Transverse colon (tissue), 4 donors: ENCODE measurements around the gene AVPR1B. TPM values are rescaled to one million over a fixed set of nuclear protein-coding genes. Genes with fewer than 3 reads are reported as not detected.

ENCODE experiments used
- DNase-seq: peaks from one replicate; pipeline ENCODE4 v3.0.0-alpha.2; 2019
- H3K27ac ChIP-seq, 4 donors: fragments of 200-600 bp; sonication (generic); 2 replicates each; pipeline ENCODE4 v1.5.1; 2016 to 2018; ENCODE audit warnings: inconsistent platforms in 4 of 4
- H3K27me3 ChIP-seq: fragments of 200-600 bp; sonication (generic); 2 replicates; pipeline ENCODE4 v1.5.1; 2017; ENCODE audit warnings: inconsistent platforms
- H3K36me3 ChIP-seq, 4 donors: fragments of 200-600 bp; sonication (generic); 2 replicates each; pipeline ENCODE4 v1.5.1; 2017 to 2019; ENCODE audit warnings: inconsistent platforms in 4 of 4
- H3K4me1 ChIP-seq, 4 donors: fragments of 200-600 bp; sonication (generic); 2 replicates each; pipeline ENCODE4 v1.5.1; 2017 to 2020; ENCODE audit warnings: inconsistent platforms in 4 of 4
- H3K4me3 ChIP-seq, 4 donors: fragments of 200-600 bp; sonication (generic); 1 replicate in 1 of 4; 2 replicates in 3 of 4; pipeline versions ENCODE4 v1.5.1 to v1.6.1; 2017 to 2019; ENCODE audit warnings: inconsistent platforms in 4 of 4
- H3K9me3 ChIP-seq, 2 donors: fragments of 200-600 bp; sonication (generic); 2 replicates each; pipeline ENCODE4 v1.5.1; 2017 to 2019; ENCODE audit warnings: inconsistent platforms in 2 of 2
- EP300 ChIP-seq: sonication (generic); formaldehyde crosslinking; IDR thresholded peaks from one replicate; pipeline ENCODE4 v1.6.1; 2017; ENCODE audit warnings: antibody characterized with exemption, low read depth
- POLR2A ChIP-seq: fragments of 450-650 bp; IDR thresholded peaks from one replicate; pipeline ENCODE4 v1.6.1; 2016; ENCODE audit warnings: antibody characterized with exemption, mild to moderate bottlenecking, moderate library complexity
- POLR2AphosphoS5 ChIP-seq, 3 donors: sonication (generic); formaldehyde crosslinking; IDR thresholded peaks; one replicate each; pipeline ENCODE4 v1.6.1; 2016; ENCODE audit warnings: antibody characterized with exemption in 3 of 3
- WGBS, 2 donors: methylation state at CpG; one replicate each; pipeline ENCODE4 v1.1.5; 2018; ENCODE audit warnings: low coverage in 1 of 2; 5-methylcytosine and 5-hydroxymethylcytosine counted together
- in situ Hi-C, 4 donors: fragments of 200-750 bp; cut with MboI; loops; one replicate each; pipeline versions ENCODE4 v1.15.0 to v1.15.1; 2017; ENCODE audit warnings: low sequenced_read_pairs in 3 of 4, low pct_ligation_motif_present in 1 of 4, low pct_unique_long_range_greater_than_20kb in 1 of 4
- intact Hi-C: fragments of 100-400 bp; cut with DNase I; formaldehyde crosslinking; loops from one replicate; pipeline ENCODE4 v1.15.1; 2023; ENCODE audit warnings: low total_unique reads
- total RNA-seq, 4 donors: library from RNA; depleted of rRNA; stranded (reverse); fragments of >200 nt; gene quantifications; one replicate each; pipeline ENCODE4 v1.1.0, GENCODE V29; 2016
- TF ChIP-seq, protein P1 (sequence below), 5 experiments: fragments of 200-600 bp in 3 of 5; fragments of 450-650 bp in 2 of 5; sonication (generic) in 3 of 5; IDR thresholded peaks; 1 replicate in 2 of 5; 2 replicates in 3 of 5; pipeline ENCODE4 v1.5.1; 2016 to 2017; ENCODE audit warnings: antibody characterized with exemption in 5 of 5, inconsistent platforms in 3 of 5, mild to moderate bottlenecking in 2 of 5, moderate library complexity in 1 of 5

Gene AVPR1B
- total RNA-seq, 4 donors from 2014 or later: 0.96 to 14.1 (median 1.6) TPM; not detected in 1

- no peaks in the 10 kb centered on the region for H3K9me3 ChIP-seq
- H3K4me3 ChIP-seq: no peak overlapping the region
- TF ChIP-seq, protein P1, sequence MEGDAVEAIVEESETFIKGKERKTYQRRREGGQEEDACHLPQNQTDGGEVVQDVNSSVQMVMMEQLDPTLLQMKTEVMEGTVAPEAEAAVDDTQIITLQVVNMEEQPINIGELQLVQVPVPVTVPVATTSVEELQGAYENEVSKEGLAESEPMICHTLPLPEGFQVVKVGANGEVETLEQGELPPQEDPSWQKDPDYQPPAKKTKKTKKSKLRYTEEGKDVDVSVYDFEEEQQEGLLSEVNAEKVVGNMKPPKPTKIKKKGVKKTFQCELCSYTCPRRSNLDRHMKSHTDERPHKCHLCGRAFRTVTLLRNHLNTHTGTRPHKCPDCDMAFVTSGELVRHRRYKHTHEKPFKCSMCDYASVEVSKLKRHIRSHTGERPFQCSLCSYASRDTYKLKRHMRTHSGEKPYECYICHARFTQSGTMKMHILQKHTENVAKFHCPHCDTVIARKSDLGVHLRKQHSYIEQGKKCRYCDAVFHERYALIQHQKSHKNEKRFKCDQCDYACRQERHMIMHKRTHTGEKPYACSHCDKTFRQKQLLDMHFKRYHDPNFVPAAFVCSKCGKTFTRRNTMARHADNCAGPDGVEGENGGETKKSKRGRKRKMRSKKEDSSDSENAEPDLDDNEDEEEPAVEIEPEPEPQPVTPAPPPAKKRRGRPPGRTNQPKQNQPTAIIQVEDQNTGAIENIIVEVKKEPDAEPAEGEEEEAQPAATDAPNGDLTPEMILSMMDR (IDR thresholded peaks at IDR 0.05): no peak
- TF ChIP-seq POLR2AphosphoS5 (IDR thresholded peaks at IDR 0.05): no peak
- no peak for TF ChIP-seq POLR2A
- no peak for TF ChIP-seq EP300
- in situ Hi-C loops (loop anchor here (5.0 to 25.0 kb wide), 4 partner anchors 74 to 321 kb away; partner anchors contain the start of gene RAB29 (in 4 of the 4)), intact Hi-C loops (loop anchor here (10.0 kb wide), 1 partner anchor 194 kb away; no protein-coding TSS in a partner anchor)
- H3K27ac ChIP-seq: no peak overlapping the region
- H3K36me3 ChIP-seq: no peaks in the 10 kb centered on the region
- no peaks in the 10 kb centered on the region for H3K27me3 ChIP-seq
- WGBS, 2 donors: 83% methylated on average over 2 of the region's 2 CpGs; no CpG with 5 or more reads in 1 of the 2 donors
- H3K4me1 ChIP-seq: peaks cover 0 to 6% (median 1%) of the 10 kb centered on the region in 4 donors
- no peak for DNase-seq
Observed at GRCh38 chr1:206108635-206109034, 8.6 kb downstream of the AVPR1B start.

GRCh38 chr1:206107168-206107544 is 10.0 kb downstream of the AVPR1B start:
- in situ Hi-C loops: loop anchor here (5.0 to 25.0 kb wide), 4 partner anchors 72 to 320 kb away; partner anchors contain the start of gene RAB29 (in 4 of the 4)
- H3K36me3 ChIP-seq: no peaks in the 10 kb centered on the region
- H3K4me1 ChIP-seq: no peaks in the 10 kb centered on the region
- no peaks in the 10 kb centered on the region for H3K9me3 ChIP-seq
- TF ChIP-seq EP300: no peak
- TF ChIP-seq, protein P1 (IDR thresholded peaks at IDR 0.05): no peak
- no peak for TF ChIP-seq POLR2AphosphoS5 (IDR thresholded peaks at IDR 0.05)
- TF ChIP-seq POLR2A: no peak
- intact Hi-C loops: loop anchor here (10.0 kb wide), 1 partner anchor 192 kb away; no protein-coding TSS in a partner anchor
- H3K4me3 ChIP-seq: no peak overlapping the region
- H3K27me3 ChIP-seq: no peaks in the 10 kb centered on the region
- DNase-seq: no peak
- no peak overlapping the region for H3K27ac ChIP-seq
- WGBS, 2 donors: 68 to 83% methylated on average over 3 to 7 of the region's 7 CpGs

DNA sequence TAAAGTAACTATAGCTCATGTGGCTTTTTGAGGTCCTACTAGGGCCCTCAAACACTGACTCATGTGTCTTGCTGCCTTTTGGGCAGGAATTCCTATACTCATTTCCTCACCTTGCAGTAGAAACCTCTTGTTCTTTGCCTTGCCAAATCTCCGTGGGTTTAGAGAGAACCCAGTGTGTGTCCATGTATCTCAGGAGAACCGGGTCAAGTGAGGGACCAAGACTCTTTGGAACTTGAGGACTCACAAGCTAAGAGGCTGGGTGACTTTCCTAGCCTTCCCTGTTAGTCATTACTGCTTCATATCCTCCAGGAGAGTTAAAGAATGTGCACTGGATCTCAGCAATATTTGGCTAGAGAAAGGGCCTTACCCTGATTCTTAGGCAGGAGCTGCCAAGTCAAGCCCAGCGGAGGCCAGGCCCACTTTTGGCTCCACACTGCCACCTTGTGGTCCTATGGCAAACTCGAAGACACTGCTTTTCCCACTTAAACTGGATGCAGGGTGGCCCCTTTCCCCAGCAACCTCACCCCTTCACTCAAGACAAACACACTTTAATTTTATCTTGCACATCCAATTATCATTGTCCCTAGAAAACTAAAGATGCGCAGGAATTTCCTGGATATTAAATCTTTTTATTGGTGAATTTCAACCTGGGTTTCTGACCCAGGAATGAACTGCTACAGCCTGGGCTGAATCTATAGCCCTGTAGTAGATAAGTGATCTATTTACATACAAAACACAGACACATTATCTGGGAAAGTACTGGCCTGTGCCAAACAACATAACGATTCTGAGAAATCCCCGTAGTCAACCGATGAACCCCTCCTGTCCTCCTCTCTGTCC is 10.6 kb downstream of the AVPR1B start:
- intact Hi-C loops: loop anchor here (10.0 kb wide), 1 partner anchor 192 kb away; no protein-coding TSS in a partner anchor
- Histone ChIP-seq H3K4me1 (no peaks in the 10 kb centered on the region), H3K36me3 (no peaks in the 10 kb centered on the region), H3K9me3 (no peaks in the 10 kb centered on the region), H3K27me3 (no peaks in the 10 kb centered on the region), H3K27ac (no peak overlapping the region), H3K4me3 (no peak overlapping the region)
- DNase-seq: peak; percentile 80
- TF ChIP-seq, protein P1 (IDR thresholded peaks at IDR 0.05): peak; percentile 79 to 87 (median 86)
- TF ChIP-seq EP300 (no peak), POLR2A (no peak), POLR2AphosphoS5 (IDR thresholded peaks at IDR 0.05) (no peak)
- in situ Hi-C loops: loop anchor here (5.0 to 25.0 kb wide), 4 partner anchors 72 to 319 kb away; partner anchors contain the start of gene RAB29 (in 4 of the 4)
- 54 to 56% methylated on average over 7 to 8 of the region's 8 CpGs for WGBS, 2 donors

DNA sequence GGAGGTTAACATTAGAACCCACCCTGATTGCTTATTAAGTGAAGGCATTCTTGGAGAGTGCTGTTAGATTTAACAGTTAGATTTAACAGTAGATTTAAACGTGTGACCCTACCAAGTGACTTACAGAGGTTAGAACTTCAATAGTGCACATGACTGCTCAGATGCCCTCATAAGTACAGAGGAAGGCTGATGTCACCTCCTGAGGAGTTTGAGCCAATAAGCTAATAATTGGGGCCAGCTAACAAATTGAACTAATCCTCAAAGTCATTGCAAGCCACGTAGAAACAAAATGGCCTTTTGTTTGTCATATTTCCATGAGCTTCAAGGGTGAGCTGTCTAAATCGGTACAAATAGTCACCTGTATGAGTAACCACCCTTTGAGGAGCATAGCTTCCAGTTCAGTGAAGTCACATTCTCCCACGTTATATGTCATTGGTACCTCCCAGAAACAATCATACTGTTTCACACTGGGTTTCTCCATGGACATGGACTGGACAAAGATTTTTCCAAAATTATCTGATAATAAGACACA is 11.7 kb downstream of the AVPR1B start:
- no peak for TF ChIP-seq POLR2A
- TF ChIP-seq, protein P1 (IDR thresholded peaks at IDR 0.05): no peak
- no peak for TF ChIP-seq POLR2AphosphoS5 (IDR thresholded peaks at IDR 0.05)
- no peak for TF ChIP-seq EP300
- no peak overlapping the region for H3K27ac ChIP-seq
- in situ Hi-C loops (loop anchor here (5.0 to 25.0 kb wide), 4 partner anchors 71 to 318 kb away; partner anchors contain the start of gene RAB29 (in 4 of the 4)), intact Hi-C loops (loop anchor here (10.0 kb wide), 1 partner anchor 191 kb away; no protein-coding TSS in a partner anchor)
- H3K4me3 ChIP-seq: no peak overlapping the region
- no peaks in the 10 kb centered on the region for H3K4me1 ChIP-seq
- WGBS, 2 donors: 73 to 75% methylated on average over 2 to 4 of the region's 4 CpGs
- no peak for DNase-seq
- no peaks in the 10 kb centered on the region for H3K27me3 ChIP-seq
- no peaks in the 10 kb centered on the region for H3K36me3 ChIP-seq
- H3K9me3 ChIP-seq: no peaks in the 10 kb centered on the region
